Kidney (tissue), 14 donors: ENCODE data around the gene CLEC2L. TPM values are rescaled to one million over a fixed set of nuclear protein-coding genes. Genes with fewer than 3 reads are reported as not detected.

Source experiments
- DNase-seq, 5 donors: peaks; one replicate each; pipeline ENCODE4 v3.0.0-alpha.2; 2013 to 2020
- FAIRE-seq: peaks from 2 replicates; lab custom pipeline; 2012; peaks lifted over from hg19 to GRCh38; lab: Jason Lieb, UNC
- H3K27ac ChIP-seq, 2 donors: one replicate each; pipeline ENCODE4 v1.7.0; 2013; ENCODE audit warnings: low read depth in 2 of 2, low read length in 2 of 2, inconsistent platforms in 1 of 2
- H3K27me3 ChIP-seq: one replicate; pipeline ENCODE4 v1.7.1; 2013; ENCODE audit warnings: low read length, inconsistent platforms; ENCODE audit not compliant: control insufficient read depth, insufficient read depth
- H3K36me3 ChIP-seq, 3 donors: one replicate each; pipeline versions ENCODE4 v1.7.0 to v1.7.1; 2013; ENCODE audit warnings: low read length in 3 of 3, control low read depth in 1 of 3, inconsistent platforms in 1 of 3; ENCODE audit not compliant: insufficient read depth in 3 of 3, control insufficient read depth in 2 of 3
- H3K4me1 ChIP-seq, 3 donors: one replicate each; pipeline versions ENCODE4 v1.7.0 to v1.7.1; 2013; ENCODE audit warnings: low read length in 3 of 3, inconsistent platforms in 1 of 3, low read depth in 1 of 3; ENCODE audit not compliant: control insufficient read depth in 2 of 3, insufficient read depth in 2 of 3
- H3K4me3 ChIP-seq, 3 donors: one replicate each; pipeline versions ENCODE4 v1.7.0 to v1.8.1; 2013; ENCODE audit warnings: low read length in 3 of 3, control low read depth in 1 of 3, inconsistent platforms in 1 of 3
- H3K9ac ChIP-seq, 3 donors: one replicate each; pipeline versions ENCODE4 v1.7.0 to v1.7.1; 2013; ENCODE audit warnings: low read length in 3 of 3, control low read depth in 1 of 3, inconsistent platforms in 1 of 3
- H3K9me3 ChIP-seq, 3 donors: one replicate each; pipeline versions ENCODE4 v1.7.0 to v1.7.1; 2013; ENCODE audit warnings: low read length in 3 of 3, control low read depth in 1 of 3, inconsistent platforms in 1 of 3; ENCODE audit not compliant: control insufficient read depth in 2 of 3, insufficient read depth in 1 of 3
- CTCF ChIP-seq: IDR thresholded peaks from 3 replicates; pipeline ENCODE4 v1.5.1; 2012; ENCODE audit warnings: mild to moderate bottlenecking, moderate library complexity, borderline replicate concordance; ENCODE audit not compliant: insufficient read depth; ENCODE audit errors: extremely low read depth
- intact Hi-C: fragments of 100-400 bp; cut with DNase I; formaldehyde crosslinking; loops from one replicate; pipeline ENCODE4 v1.11.1; 2022
- polyA plus RNA-seq: library from polyadenylated mRNA; stranded (reverse); fragments of 350-450 nt; fragmentation: Illumina TruSeq; extraction: RNeasy Lipid Tissue Mini Kit (QIAGEN cat#74804); gene quantifications from one replicate; pipeline ENCODE4 v1.2.3, GENCODE V29; 2014; ENCODE audit warnings: low read depth, low replicate concordance; ENCODE audit not compliant: insufficient read depth
- total RNA-seq: library from RNA; stranded (reverse); fragmentation: NEBNext Ultra II Directional; extraction: Animal tissue kit (Norgen Biotek cat#: 25700); gene quantifications from one replicate; pipeline ENCODE4 v1.2.1, GENCODE V29; 2021
- donor health status: control.
- donor health status: control.
- donor health status: control.
- donor health status: control.
- donor health status: control.
- donor health status: DM: yes; HTN: yes; CAD: no.
- donor health status: Normal renal cell carcinoma (clear cell type).

The CLEC2L gene
- total and polyA plus RNA-seq, 2 donors from 2014 or later, result not detected

GRCh38 chr7:139538881-139539635 lies 15.6 kb downstream of the CLEC2L start:
- FAIRE-seq (no peak), DNase-seq (peak in 1 of 5 donors; percentile 36)
- no peak overlapping the region for H3K9ac ChIP-seq
- TF ChIP-seq CTCF, result no peak
- no peak overlapping the region for H3K27ac ChIP-seq
- no peak overlapping the region for H3K4me3 ChIP-seq
- no peaks in the 10 kb centered on the region for H3K9me3 ChIP-seq
- intact Hi-C loops, result no loop called here
- no peaks in the 10 kb centered on the region for H3K27me3 ChIP-seq
- no peaks in the 10 kb centered on the region for H3K36me3 ChIP-seq
- no peaks in the 10 kb centered on the region for H3K4me1 ChIP-seq

GRCh38 chr7:139540203-139540602 lies 16.7 kb downstream of the CLEC2L start:
- no peak overlapping the region for H3K4me3 ChIP-seq
- H3K27me3 ChIP-seq, result no peaks in the 10 kb centered on the region
- H3K9ac ChIP-seq, result no peak overlapping the region
- no peak for TF ChIP-seq CTCF
- H3K27ac ChIP-seq, result no peak overlapping the region
- no peaks in the 10 kb centered on the region for H3K36me3 ChIP-seq
- no peak for FAIRE-seq
- DNase-seq, result no peak
- no peaks in the 10 kb centered on the region for H3K9me3 ChIP-seq
- H3K4me1 ChIP-seq, result no peaks in the 10 kb centered on the region
- intact Hi-C loops, result no loop called here

GRCh38 chr7:139541600-139542307 lies 18.3 kb downstream of the CLEC2L start:
- Histone ChIP-seq H3K9ac (no peak overlapping the region), H3K9me3 (no peaks in the 10 kb centered on the region), H3K4me3 (no peak overlapping the region), H3K36me3 (no peaks in the 10 kb centered on the region), H3K27ac (no peak overlapping the region), H3K27me3 (no peaks in the 10 kb centered on the region), H3K4me1 (no peaks in the 10 kb centered on the region)
- intact Hi-C loops, result no loop called here
- FAIRE-seq (no peak), DNase-seq (no peak)
- TF ChIP-seq CTCF, result no peak
